22Rv1 (cell line): ENCODE results near the gene MTRF1.
"Not testable (repeated sequence)": the region's sequence is repeated elsewhere in the genome, so short reads cannot be mapped to it uniquely, and the experiment has no call there.

ENCODE experiments used
- H3K27ac ChIP-seq: fragments of 450-650 bp; 2 replicates; pipeline ENCODE4 v1.5.1; 2017
- CTCF ChIP-seq: fragments of 450-650 bp; IDR thresholded peaks from 2 replicates; pipeline ENCODE4 v1.5.1; 2017; ENCODE audit warnings: mild to moderate bottlenecking
- ZFX ChIP-seq: fragments of 450-650 bp; IDR thresholded peaks from 2 replicates; pipeline ENCODE4 v1.6.1; 2017; ENCODE audit warnings: antibody characterized with exemption, borderline replicate concordance

Gene MTRF1

GRCh38 chr13:41193469-41193868 lies 69.9 kb downstream of the MTRF1 start:
- no peak for TF ChIP-seq CTCF
- TF ChIP-seq ZFX: no peak
- H3K27ac ChIP-seq: peak overlapping the region; percentile 82

- no peak for TF ChIP-seq CTCF
- no peak for TF ChIP-seq ZFX
- H3K27ac ChIP-seq: no peak overlapping the region
Measured at GRCh38 chr13:41188584-41188983, 74.8 kb downstream of the MTRF1 start.

- no peak for TF ChIP-seq ZFX
- TF ChIP-seq CTCF: no peak
Measured at GRCh38 chr13:41186481-41186880, 76.9 kb downstream of the MTRF1 start.

GRCh38 chr13:41182231-41182630 lies 81.1 kb downstream of the MTRF1 start:
- no peak for TF ChIP-seq ZFX
- TF ChIP-seq CTCF: no peak
- H3K27ac ChIP-seq: no peak overlapping the region

More at GRCh38 chr13:41186481-41186880, 76.9 kb downstream of the MTRF1 start:
- no peak overlapping the region for H3K27ac ChIP-seq

GRCh38 chr13:41179593-41180250 lies 83.7 kb downstream of the MTRF1 start:
- H3K27ac ChIP-seq: no peak overlapping the region
- TF ChIP-seq ZFX (no peak), CTCF (no peak)

GRCh38 chr13:41178040-41178439 lies 85.3 kb downstream of the MTRF1 start:
- TF ChIP-seq ZFX (no peak), CTCF (no peak)
- no peak overlapping the region for H3K27ac ChIP-seq

GRCh38 chr13:41177616-41178015 lies 85.8 kb downstream of the MTRF1 start:
- H3K27ac ChIP-seq: no peak overlapping the region
- TF ChIP-seq ZFX (no peak), CTCF (no peak)

- not testable (repeated sequence) for H3K27ac ChIP-seq
Measured at GRCh38 chr13:41175576-41175975, 87.8 kb downstream of the MTRF1 start.
